GM10266 (cell line): ENCODE measurements around the gene H3-3A.
A peak's percentile ranks its signal among the peaks of the same experiment; 100 is the strongest.

Experiments
- DNase-seq: peaks from one replicate; pipeline ENCODE4 v3.0.0; 2012; ENCODE audit errors: extremely low spot score
- TF ChIP-seq, protein P1 (sequence below): IDR thresholded peaks from 2 replicates; pipeline ENCODE4 v1.5.1; 2012; ENCODE audit warnings: mild to moderate bottlenecking, low read depth; ENCODE audit not compliant: control insufficient read depth, insufficient read depth; ENCODE audit errors: missing control alignments

H3-3A gene

GRCh38 chr1:226061841-226062557 is 517 bp upstream of the H3-3A start:
- DNase-seq, result peak; percentile 68
- TF ChIP-seq, protein P1, sequence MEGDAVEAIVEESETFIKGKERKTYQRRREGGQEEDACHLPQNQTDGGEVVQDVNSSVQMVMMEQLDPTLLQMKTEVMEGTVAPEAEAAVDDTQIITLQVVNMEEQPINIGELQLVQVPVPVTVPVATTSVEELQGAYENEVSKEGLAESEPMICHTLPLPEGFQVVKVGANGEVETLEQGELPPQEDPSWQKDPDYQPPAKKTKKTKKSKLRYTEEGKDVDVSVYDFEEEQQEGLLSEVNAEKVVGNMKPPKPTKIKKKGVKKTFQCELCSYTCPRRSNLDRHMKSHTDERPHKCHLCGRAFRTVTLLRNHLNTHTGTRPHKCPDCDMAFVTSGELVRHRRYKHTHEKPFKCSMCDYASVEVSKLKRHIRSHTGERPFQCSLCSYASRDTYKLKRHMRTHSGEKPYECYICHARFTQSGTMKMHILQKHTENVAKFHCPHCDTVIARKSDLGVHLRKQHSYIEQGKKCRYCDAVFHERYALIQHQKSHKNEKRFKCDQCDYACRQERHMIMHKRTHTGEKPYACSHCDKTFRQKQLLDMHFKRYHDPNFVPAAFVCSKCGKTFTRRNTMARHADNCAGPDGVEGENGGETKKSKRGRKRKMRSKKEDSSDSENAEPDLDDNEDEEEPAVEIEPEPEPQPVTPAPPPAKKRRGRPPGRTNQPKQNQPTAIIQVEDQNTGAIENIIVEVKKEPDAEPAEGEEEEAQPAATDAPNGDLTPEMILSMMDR, result no peak

- TF ChIP-seq, protein P1, result no peak
- peak; percentile 50 for DNase-seq
These were observed 884 bp downstream of the H3-3A start for GRCh38 chr1:226063224-226063976.

GRCh38 chr1:226063977-226064815 is 1.7 kb downstream of the H3-3A start:
- DNase-seq, result no peak
- TF ChIP-seq, protein P1, result peak; percentile 36

GRCh38 chr1:226064816-226065248 is 2.3 kb downstream of the H3-3A start:
- TF ChIP-seq, protein P1, result peak; percentile 80
- DNase-seq, result peak; percentile 55

DNA sequence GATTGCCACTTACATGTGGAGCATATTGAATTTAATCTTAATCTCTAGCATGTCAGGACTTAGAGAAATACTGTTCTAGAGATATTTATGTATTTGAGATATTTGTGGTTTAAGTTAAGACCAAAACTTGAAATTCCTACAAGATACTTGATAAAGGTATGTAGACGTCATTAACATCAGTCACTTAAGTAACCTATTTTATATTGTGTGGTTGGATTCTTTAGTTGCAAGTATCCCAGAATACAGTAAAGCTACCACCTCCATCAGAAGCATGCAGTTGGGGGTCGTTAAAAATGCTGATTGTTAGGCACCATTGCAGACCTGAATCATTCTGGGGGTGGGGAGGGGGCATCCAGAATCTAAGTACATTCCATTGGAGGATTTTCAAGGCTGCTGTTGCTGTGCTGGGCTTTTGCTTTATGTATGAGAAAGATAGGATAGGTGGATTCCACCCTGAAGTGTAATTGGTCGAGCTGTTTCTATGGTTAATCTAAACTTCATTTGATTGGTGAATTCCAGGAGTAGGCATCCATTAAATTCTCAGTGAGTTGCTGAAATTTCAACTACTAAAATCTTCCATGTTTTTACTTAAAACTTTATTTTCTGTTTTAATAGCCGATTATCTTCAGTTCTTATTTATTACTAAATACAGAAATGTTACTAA is 4.0 kb downstream of the H3-3A start:
- TF ChIP-seq, protein P1, result no peak
- DNase-seq, result no peak

DNA sequence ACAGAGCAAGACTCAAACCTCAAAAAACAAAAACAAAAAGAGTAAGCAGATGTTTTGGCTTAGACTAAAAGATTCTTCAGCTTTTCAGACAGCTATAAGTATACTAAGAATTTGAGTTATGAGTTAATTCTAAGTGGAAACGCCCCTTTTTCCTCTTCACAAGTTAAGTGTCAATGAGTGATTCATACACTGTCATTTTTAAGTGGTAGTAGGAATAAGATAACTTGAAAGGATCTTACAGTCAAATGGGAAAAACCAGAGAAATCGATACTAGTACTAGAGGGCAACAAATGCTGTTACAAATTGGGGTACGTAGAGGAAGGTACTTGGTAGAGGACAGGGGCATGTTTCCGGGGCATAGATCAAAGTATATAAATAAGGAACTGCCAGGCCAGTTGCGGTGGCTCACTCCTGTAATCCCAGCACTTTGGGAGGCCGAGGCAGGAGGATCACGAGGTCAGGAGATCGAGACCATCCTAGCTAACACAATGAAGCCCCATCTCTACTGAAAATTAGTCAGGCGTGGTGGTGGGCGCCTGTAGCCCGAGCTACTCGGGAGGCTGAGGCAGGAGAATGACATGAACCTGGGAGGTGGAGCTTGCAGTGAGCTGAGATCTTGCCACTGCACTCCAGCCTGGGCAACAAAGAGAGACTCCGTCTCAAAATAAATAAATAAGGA is 7.4 kb downstream of the H3-3A start:
- TF ChIP-seq, protein P1, result no peak
- no peak for DNase-seq
